ENCODE results near the gene BCL3.
"Not testable (repeated sequence)": the region's sequence is repeated elsewhere in the genome, so short reads cannot be mapped to it uniquely, and the experiment has no call there.

Gene BCL3

GRCh38 chr19:44757057-44757734 lies 8.7 kb downstream of the BCL3 start:
- in situ Hi-C loops (cut with HindIII; ENCODE audit: low sequenced_read_pairs): no loop called here

- in situ Hi-C loops (cut with HindIII; ENCODE audit: low sequenced_read_pairs): no loop called here
Measured at GRCh38 chr19:44757735-44758505, 9.4 kb downstream of the BCL3 start.

- in situ Hi-C loops (cut with HindIII; ENCODE audit: low sequenced_read_pairs): no loop called here
Measured at GRCh38 chr19:44758596-44758995, 10.1 kb downstream of the BCL3 start.

- in situ Hi-C loops (cut with HindIII; ENCODE audit: low sequenced_read_pairs): no loop called here
Measured at GRCh38 chr19:44759083-44759804, 10.7 kb downstream of the BCL3 start.

GRCh38 chr19:44762038-44762437 lies 13.5 kb downstream of the BCL3 start:
- in situ Hi-C loops (cut with HindIII; ENCODE audit: low sequenced_read_pairs): no loop called here

- in situ Hi-C loops (cut with HindIII; ENCODE audit: low sequenced_read_pairs): no loop called here
Measured at GRCh38 chr19:44765033-44765948, 16.8 kb downstream of the BCL3 start.

- in situ Hi-C loops (cut with HindIII; ENCODE audit: low sequenced_read_pairs): no loop called here
Measured at GRCh38 chr19:44765949-44766335, 17.4 kb downstream of the BCL3 start.

- in situ Hi-C loops (cut with HindIII; ENCODE audit: low sequenced_read_pairs): no loop called here
Measured at GRCh38 chr19:44767295-44768180, 19.0 kb downstream of the BCL3 start.

- in situ Hi-C loops (cut with HindIII; ENCODE audit: low sequenced_read_pairs): no loop called here
Measured at GRCh38 chr19:44770550-44771257, 22.2 kb downstream of the BCL3 start.

GRCh38 chr19:44772144-44772543 lies 23.6 kb downstream of the BCL3 start:
- in situ Hi-C loops (cut with HindIII; ENCODE audit: low sequenced_read_pairs): not testable (repeated sequence)

GRCh38 chr19:44772959-44773358 lies 24.5 kb downstream of the BCL3 start:
- in situ Hi-C loops (cut with HindIII; ENCODE audit: low sequenced_read_pairs): no loop called here

GRCh38 chr19:44775676-44776240 lies 27.2 kb downstream of the BCL3 start:
- in situ Hi-C loops (cut with HindIII; ENCODE audit: low sequenced_read_pairs): no loop called here

GRCh38 chr19:44776402-44777096 lies 28.0 kb downstream of the BCL3 start:
- in situ Hi-C loops (cut with HindIII; ENCODE audit: low sequenced_read_pairs): no loop called here

GRCh38 chr19:44777715-44778347 lies 29.3 kb downstream of the BCL3 start, which contains the start of gene CBLC:
Gene CBLC (plus strand): TSS chr19:44777890. CDS start chr19:44777932, 42 bp downstream.
- in situ Hi-C loops (cut with HindIII; ENCODE audit: low sequenced_read_pairs): no loop called here

- in situ Hi-C loops (cut with HindIII; ENCODE audit: low sequenced_read_pairs): no loop called here
Measured at GRCh38 chr19:44779150-44779549, 30.6 kb downstream of the BCL3 start.

- in situ Hi-C loops (cut with HindIII; ENCODE audit: low sequenced_read_pairs): not testable (repeated sequence)
Measured at GRCh38 chr19:44781694-44782093, 33.2 kb downstream of the BCL3 start.

- in situ Hi-C loops (cut with HindIII; ENCODE audit: low sequenced_read_pairs): no loop called here
Measured at GRCh38 chr19:44782729-44783128, 34.2 kb downstream of the BCL3 start.

GRCh38 chr19:44783545-44783944 lies 35.0 kb downstream of the BCL3 start:
- in situ Hi-C loops (cut with HindIII; ENCODE audit: low sequenced_read_pairs): no loop called here
